Brain microvascular endothelial cell (primary cell): ENCODE data around the gene PDIA2.

Experiments used
- DNase-seq: peaks from one replicate; pipeline ENCODE4 v3.0.0-alpha.2; 2020
- H3K27ac ChIP-seq: fragments of 250-450 bp; sonication (Bioruptor Pico); 2 replicates; pipeline ENCODE4 v1.5.1; 2020; ENCODE audit warnings: mild to moderate bottlenecking, moderate library complexity
- H3K27me3 ChIP-seq: fragments of 250-450 bp; sonication (Bioruptor Pico); replicated peaks from 2 replicates; pipeline ENCODE4 v1.5.1; 2020; ENCODE audit warnings: mild to moderate bottlenecking
- H3K36me3 ChIP-seq: fragments of 250-450 bp; sonication (Bioruptor Pico); replicated peaks from 2 replicates; pipeline ENCODE4 v1.5.1; 2020; ENCODE audit warnings: mild to moderate bottlenecking
- H3K4me3 ChIP-seq: 2 replicates; pipeline ENCODE4 v1.5.1; 2011; ENCODE audit warnings: low read depth, mild to moderate bottlenecking, control low read depth, low read length, moderate library complexity
- in situ Hi-C: cut with HindIII; loops from 2 replicates; pipeline ENCODE4 v1.10.0; 2017; ENCODE audit warnings: low sequenced_read_pairs, low pct_ligation_motif_present
- TF ChIP-seq, protein P1 (sequence below): IDR thresholded peaks from 2 replicates; pipeline ENCODE4 v1.5.1; 2011; ENCODE audit warnings: low read depth, mild to moderate bottlenecking, moderate library complexity, low read length, control low read depth, inconsistent platforms; ENCODE audit errors: missing control alignments

PDIA2 gene

DNA sequence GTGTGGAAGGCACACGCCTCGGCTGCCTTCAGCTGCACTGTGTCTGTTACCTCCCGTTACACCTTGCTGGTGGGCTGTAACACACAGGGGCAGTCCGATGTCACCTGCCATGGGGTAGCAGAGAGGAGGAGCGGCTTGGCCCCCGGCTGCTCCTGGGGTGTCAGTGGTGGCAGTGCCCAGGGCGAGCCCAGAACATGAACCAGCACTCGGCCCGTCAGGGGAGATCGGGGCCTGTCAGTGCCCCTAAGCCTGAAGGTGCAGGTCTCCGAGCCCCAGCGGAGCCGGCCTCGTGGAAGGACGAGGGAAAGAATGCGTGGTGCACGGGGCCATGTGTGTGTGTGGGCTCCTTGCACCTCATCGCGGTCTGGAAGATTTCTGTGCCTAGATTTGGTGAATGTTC, 22.6 kb upstream of the PDIA2 start:
- Histone ChIP-seq H3K4me3 (no peak overlapping the region), H3K36me3 (peaks cover 28% of the 10 kb centered on the region), H3K27ac (no peak overlapping the region), H3K27me3 (no peaks in the 10 kb centered on the region)
- DNase-seq: no peak
- TF ChIP-seq, protein P1, sequence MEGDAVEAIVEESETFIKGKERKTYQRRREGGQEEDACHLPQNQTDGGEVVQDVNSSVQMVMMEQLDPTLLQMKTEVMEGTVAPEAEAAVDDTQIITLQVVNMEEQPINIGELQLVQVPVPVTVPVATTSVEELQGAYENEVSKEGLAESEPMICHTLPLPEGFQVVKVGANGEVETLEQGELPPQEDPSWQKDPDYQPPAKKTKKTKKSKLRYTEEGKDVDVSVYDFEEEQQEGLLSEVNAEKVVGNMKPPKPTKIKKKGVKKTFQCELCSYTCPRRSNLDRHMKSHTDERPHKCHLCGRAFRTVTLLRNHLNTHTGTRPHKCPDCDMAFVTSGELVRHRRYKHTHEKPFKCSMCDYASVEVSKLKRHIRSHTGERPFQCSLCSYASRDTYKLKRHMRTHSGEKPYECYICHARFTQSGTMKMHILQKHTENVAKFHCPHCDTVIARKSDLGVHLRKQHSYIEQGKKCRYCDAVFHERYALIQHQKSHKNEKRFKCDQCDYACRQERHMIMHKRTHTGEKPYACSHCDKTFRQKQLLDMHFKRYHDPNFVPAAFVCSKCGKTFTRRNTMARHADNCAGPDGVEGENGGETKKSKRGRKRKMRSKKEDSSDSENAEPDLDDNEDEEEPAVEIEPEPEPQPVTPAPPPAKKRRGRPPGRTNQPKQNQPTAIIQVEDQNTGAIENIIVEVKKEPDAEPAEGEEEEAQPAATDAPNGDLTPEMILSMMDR: no peak
- in situ Hi-C loops: no loop called here

DNA sequence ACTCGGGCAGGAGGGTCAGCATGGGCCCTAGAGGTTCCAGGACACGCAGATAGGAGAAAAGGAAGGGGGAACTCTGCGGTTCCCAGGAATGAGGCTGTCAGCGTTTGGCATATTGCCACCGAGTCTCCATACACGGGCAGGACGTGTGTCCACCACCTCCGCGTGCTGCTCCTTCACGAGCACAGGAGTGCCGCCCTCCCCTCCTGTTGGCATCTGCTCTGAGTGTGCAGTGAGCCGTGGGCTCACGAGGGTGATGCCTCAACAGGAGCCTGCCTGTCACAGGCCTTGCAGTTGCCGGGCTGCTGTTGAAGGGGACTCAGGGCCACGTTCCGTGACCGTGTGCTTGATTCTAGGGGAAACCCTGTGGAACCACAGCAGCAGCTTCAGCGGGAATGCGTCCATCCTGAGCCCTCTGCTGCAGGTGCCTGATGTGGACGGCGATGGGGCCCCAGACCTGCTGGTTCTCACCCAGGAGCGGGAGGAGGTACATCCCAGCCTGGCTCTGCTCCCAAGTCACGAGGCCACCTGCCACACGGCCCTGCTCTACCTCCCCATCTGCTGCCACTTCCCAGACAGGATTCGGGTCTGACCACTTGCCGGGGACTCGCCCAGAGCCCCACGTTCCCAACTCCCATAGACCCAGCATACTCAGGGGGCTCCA, 21.8 kb upstream of the PDIA2 start:
- H3K27ac ChIP-seq: no peak overlapping the region
- TF ChIP-seq, protein P1: no peak
- no peak overlapping the region for H3K4me3 ChIP-seq

GRCh38 chr16:262121-262745, 20.7 kb upstream of the PDIA2 start:
- H3K4me3 ChIP-seq: no peak overlapping the region
- H3K27me3 ChIP-seq: no peaks in the 10 kb centered on the region
- no peak overlapping the region for H3K27ac ChIP-seq
- H3K36me3 ChIP-seq: peaks cover 27% of the 10 kb centered on the region
- DNase-seq: no peak
- in situ Hi-C loops: no loop called here
- TF ChIP-seq, protein P1: no peak

More for the DNA sequence above, 21.8 kb upstream of the PDIA2 start:
- in situ Hi-C loops: no loop called here
- no peak for DNase-seq
- Histone ChIP-seq H3K36me3 (peaks cover 27% of the 10 kb centered on the region), H3K27me3 (no peaks in the 10 kb centered on the region)

DNA sequence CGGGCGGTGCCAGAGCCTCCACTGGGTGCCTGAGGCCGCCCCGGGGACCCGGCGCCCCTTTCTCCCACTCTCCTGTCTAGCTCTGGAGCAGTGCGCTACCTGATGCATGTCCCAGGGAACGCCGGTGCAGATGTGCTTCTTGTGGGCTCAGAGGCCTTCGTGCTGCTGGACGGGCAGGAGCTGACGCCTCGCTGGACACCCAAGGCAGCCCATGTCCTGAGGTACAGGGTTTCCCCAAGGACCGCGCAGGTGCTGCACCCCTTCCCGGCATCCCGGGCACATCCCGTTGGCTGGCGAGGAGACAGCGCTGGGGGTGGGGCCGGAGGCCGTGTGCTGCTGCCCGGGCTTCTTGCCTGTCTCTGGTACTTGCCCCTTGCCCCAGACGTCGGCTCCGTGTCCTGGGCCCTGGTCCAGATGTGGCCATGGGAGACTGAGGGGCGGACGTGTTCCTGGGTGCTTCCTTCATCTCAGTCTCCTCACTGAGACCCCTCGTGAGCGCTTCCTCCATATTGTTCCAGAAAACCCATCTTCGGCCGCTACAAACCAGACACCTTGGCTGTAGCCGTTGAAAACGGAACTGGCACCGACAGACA, 19.7 kb upstream of the PDIA2 start:
- TF ChIP-seq, protein P1: no peak
- in situ Hi-C loops: no loop called here
- no peaks in the 10 kb centered on the region for H3K27me3 ChIP-seq
- H3K36me3 ChIP-seq: peaks cover 27% of the 10 kb centered on the region
- DNase-seq: no peak
- no peak overlapping the region for H3K27ac ChIP-seq
- H3K4me3 ChIP-seq: no peak overlapping the region

DNA sequence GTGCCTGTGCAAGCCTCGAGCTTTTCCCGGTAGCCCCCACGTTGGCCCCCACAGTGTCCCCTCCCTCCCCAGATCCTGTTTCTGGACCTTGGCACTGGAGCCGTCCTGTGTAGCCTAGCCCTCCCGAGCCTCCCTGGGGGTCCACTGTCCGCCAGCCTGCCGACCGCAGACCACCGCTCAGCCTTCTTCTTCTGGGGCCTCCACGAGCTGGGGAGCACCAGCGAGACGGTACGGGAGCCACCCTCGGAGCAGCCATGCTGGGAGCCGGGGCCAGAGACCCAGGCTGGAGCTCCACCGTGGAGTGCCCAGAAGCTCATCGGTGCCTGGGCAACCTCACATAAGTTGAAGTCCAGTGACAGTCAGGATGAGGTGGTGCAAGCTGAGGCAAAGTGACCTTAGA, 19.0 kb upstream of the PDIA2 start:
- Histone ChIP-seq H3K36me3 (peaks cover 27% of the 10 kb centered on the region), H3K27me3 (no peaks in the 10 kb centered on the region), H3K27ac (no peak overlapping the region), H3K4me3 (no peak overlapping the region)
- in situ Hi-C loops: no loop called here
- TF ChIP-seq, protein P1: no peak
- no peak for DNase-seq
